Esophagus (tissue), 2 donors: ENCODE measurements around the gene ASPG. TPM values are rescaled to one million over a fixed set of nuclear protein-coding genes. Genes with fewer than 3 reads are reported as not detected.
"Not testable (repeated sequence)": the region's sequence is repeated elsewhere in the genome, so short reads cannot be mapped to it uniquely, and the experiment has no call there.

Source experiments
- H3K27ac ChIP-seq, 2 donors: one replicate each; pipeline ENCODE4 v1.5.1; 2013; ENCODE audit warnings: low read depth in 2 of 2, mild to moderate bottlenecking in 2 of 2, inconsistent platforms in 1 of 2, low read length in 1 of 2, moderate library complexity in 1 of 2
- H3K27me3 ChIP-seq, 2 donors: one replicate each; pipeline ENCODE4 v1.6.1; 2013; ENCODE audit warnings: low read length in 2 of 2, control low read depth in 1 of 2, mild to moderate bottlenecking in 1 of 2; ENCODE audit not compliant: insufficient read depth in 2 of 2, control insufficient read depth in 1 of 2
- H3K36me3 ChIP-seq, 2 donors: one replicate each; pipeline ENCODE4 v1.6.1; 2013; ENCODE audit warnings: low read length in 1 of 2; ENCODE audit not compliant: control insufficient read depth in 2 of 2, insufficient read depth in 2 of 2
- H3K4me1 ChIP-seq, 2 donors: one replicate each; pipeline ENCODE4 v1.6.1; 2013; ENCODE audit warnings: low read length in 1 of 2; ENCODE audit not compliant: control insufficient read depth in 2 of 2, insufficient read depth in 2 of 2
- H3K4me3 ChIP-seq, 2 donors: one replicate each; pipeline ENCODE4 v1.5.1; 2013; ENCODE audit warnings: low read length in 2 of 2, mild to moderate bottlenecking in 2 of 2, low read depth in 1 of 2, moderate library complexity in 1 of 2
- H3K9me3 ChIP-seq, 2 donors: one replicate each; pipeline ENCODE4 v1.6.1; 2013; ENCODE audit warnings: mild to moderate bottlenecking in 2 of 2, low read depth in 1 of 2, low read length in 1 of 2, moderate library complexity in 1 of 2; ENCODE audit not compliant: control insufficient read depth in 2 of 2, insufficient read depth in 1 of 2
- WGBS, 2 donors: extraction: QIAGEN DNeasy Blood & Tissue Kit; methylation state at CpG; one replicate each; pipeline ENCODE4 v1.1.7; 2013; 5-methylcytosine and 5-hydroxymethylcytosine counted together
- polyA plus RNA-seq, 2 donors: library from polyadenylated mRNA; stranded (reverse); fragments of 200-250 nt; gene quantifications; one replicate each; pipeline ENCODE4 v1.2.3, GENCODE V29; 2013
- donor health status: healthy with polysubstance abuse.
- donor health status: Bipolar disorder and iron deficiency.

ASPG gene
- polyA plus RNA-seq, 2 donors, result 50.4 to 86.4 TPM

DNA sequence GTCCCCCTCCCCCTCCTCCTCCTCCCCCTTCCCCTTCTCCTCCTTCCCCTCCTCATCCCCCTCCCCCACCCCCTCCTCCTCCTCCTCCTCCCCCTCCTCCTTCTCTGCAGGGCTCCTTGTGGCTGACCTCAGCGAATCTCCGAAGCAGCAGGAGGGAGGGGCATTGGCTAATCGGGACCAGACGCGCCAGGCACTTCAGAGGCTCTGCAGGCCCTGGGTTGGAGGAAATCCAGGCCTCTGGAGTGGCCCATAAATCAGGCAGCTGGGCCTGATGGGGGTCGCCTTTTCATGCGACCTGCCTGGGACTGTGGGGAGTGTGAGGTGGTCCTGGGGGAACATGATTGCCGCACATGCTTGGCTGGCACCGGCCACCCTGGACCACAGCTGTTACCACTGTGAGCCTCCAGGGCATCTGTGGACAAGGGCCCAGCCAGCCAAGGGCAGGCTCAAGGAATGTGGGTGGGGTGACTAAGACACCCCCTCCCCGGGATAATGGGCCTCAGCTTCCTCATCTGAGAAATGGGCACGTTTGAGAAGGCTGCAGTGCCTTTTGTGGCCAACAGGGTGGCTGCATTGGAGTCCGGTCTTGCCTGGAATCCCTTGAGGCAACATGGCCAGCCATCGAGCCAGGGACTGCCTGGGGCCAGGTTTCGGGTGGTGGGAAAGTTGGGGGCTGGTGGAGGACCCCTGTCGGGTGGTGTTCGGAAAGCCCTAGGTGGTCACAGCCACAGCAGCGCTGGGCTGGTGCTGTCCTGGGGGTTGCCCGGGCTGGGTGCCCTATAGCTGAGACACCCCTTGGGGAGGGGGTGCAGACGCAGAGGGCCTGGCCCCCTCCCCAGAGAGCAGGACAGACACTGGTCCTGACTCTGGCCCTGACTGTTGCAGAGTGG is 64.9 kb downstream of the ASPG start:
- H3K4me3 ChIP-seq, result no peak overlapping the region
- H3K4me1 ChIP-seq, result no peaks in the 10 kb centered on the region
- WGBS, 2 donors, result 49 to 56% methylated on average over 17 to 19 of the region's 19 CpGs
- no peak overlapping the region for H3K27ac ChIP-seq
- H3K27me3 ChIP-seq, result no peaks in the 10 kb centered on the region
- H3K9me3 ChIP-seq, result peaks cover 0 to 3% of the 10 kb centered on the region in 2 donors
- no peaks in the 10 kb centered on the region for H3K36me3 ChIP-seq

DNA sequence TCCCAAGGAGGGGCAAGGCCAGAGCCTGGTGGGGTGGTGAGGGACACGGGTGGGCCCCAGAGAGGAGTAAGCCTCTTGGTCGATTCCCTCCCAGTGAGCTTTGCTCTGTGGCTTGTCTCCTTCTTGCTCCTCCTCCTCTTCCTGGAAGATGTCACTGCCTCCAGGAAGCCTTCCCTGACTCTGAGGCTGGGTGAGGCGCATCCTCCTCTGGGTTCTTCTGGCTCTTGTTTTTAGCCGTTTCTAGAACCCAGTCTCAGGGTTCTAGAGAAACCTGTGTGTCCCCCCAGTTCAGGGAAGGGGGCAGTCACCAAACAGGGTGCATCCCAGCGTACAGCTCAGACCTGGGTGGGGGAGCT is 65.5 kb downstream of the ASPG start:
- Histone ChIP-seq H3K27me3 (no peaks in the 10 kb centered on the region), H3K27ac (no peak overlapping the region), H3K4me3 (no peak overlapping the region), H3K36me3 (no peaks in the 10 kb centered on the region), H3K9me3 (peaks cover 0 to 3% of the 10 kb centered on the region in 2 donors), H3K4me1 (no peaks in the 10 kb centered on the region)
- WGBS, 2 donors, result 71 to 83% methylated on average over 5 of the region's 5 CpGs

DNA sequence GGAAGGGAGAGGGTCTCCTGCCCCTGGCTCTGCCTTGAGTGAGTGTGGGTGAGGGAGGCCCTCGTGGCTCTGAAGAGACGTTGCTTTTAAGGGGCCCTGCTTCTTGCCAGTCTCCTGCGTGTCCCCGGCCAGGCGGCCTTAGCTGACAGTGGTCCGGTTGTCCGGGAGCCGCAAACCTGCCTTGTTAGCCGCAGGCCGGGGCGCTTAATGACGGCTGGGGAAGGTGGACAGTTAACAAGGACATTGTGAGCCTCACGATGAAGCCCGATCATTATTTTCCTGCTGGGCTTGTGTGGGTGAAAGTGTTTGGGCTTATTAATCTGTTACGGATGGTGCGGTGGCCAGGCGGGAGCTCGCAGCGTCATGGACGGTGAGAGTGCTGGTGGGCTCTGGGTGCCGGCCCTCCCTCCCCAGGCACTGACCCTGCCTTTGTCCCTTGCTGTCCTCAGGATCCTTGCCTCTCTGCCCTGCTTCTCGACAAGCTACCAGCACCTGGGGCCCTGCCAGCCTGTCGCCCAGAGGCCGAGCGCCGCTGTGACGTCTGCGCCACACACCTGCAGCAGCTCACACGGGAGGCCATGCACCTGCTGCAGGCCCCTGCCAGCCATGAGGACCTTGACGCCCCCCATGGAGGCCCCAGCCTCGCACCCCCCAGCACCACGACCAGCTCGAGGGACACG is 66.2 kb downstream of the ASPG start:
- Histone ChIP-seq H3K36me3 (no peaks in the 10 kb centered on the region), H3K4me3 (no peak overlapping the region), H3K27me3 (no peaks in the 10 kb centered on the region), H3K4me1 (no peaks in the 10 kb centered on the region), H3K9me3 (peaks cover 0 to 3% of the 10 kb centered on the region in 2 donors), H3K27ac (no peak overlapping the region)
- 83 to 90% methylated on average over 34 of the region's 34 CpGs for WGBS, 2 donors

- Histone ChIP-seq H3K4me3 (no peak overlapping the region), H3K27me3 (no peaks in the 10 kb centered on the region), H3K27ac (no peak overlapping the region), H3K9me3 (peaks cover 0 to 3% of the 10 kb centered on the region in 2 donors), H3K36me3 (no peaks in the 10 kb centered on the region), H3K4me1 (no peaks in the 10 kb centered on the region)
- WGBS, 2 donors, result 91 to 92% methylated on average over 14 of the region's 14 CpGs
Measured at GRCh38 chr14:104152246-104152575, 66.7 kb downstream of the ASPG start.

GRCh38 chr14:104152686-104153393 is 67.3 kb downstream of the ASPG start:
- WGBS, 2 donors, result 88% methylated on average over 21 of the region's 21 CpGs
- no peak overlapping the region for H3K4me3 ChIP-seq
- H3K27me3 ChIP-seq, result no peaks in the 10 kb centered on the region
- no peak overlapping the region for H3K27ac ChIP-seq
- H3K9me3 ChIP-seq, result peaks cover 0 to 3% of the 10 kb centered on the region in 2 donors
- no peaks in the 10 kb centered on the region for H3K4me1 ChIP-seq
- no peaks in the 10 kb centered on the region for H3K36me3 ChIP-seq

GRCh38 chr14:104153394-104153755 is 67.9 kb downstream of the ASPG start:
- not testable (repeated sequence) for H3K4me3 ChIP-seq, H3K27ac ChIP-seq, H3K9me3 ChIP-seq, H3K4me1 ChIP-seq, H3K36me3 ChIP-seq, H3K27me3 ChIP-seq
- WGBS, 2 donors, result 47 to 51% methylated on average over 7 of the region's 7 CpGs

GRCh38 chr14:104154246-104154645 is 68.7 kb downstream of the ASPG start:
- Histone ChIP-seq H3K27ac (no peak overlapping the region), H3K36me3 (no peaks in the 10 kb centered on the region), H3K9me3 (peaks cover 0 to 3% of the 10 kb centered on the region in 2 donors), H3K4me1 (no peaks in the 10 kb centered on the region), H3K4me3 (no peak overlapping the region), H3K27me3 (no peaks in the 10 kb centered on the region)
- 77 to 83% methylated on average over 7 to 15 of the region's 15 CpGs for WGBS, 2 donors

DNA sequence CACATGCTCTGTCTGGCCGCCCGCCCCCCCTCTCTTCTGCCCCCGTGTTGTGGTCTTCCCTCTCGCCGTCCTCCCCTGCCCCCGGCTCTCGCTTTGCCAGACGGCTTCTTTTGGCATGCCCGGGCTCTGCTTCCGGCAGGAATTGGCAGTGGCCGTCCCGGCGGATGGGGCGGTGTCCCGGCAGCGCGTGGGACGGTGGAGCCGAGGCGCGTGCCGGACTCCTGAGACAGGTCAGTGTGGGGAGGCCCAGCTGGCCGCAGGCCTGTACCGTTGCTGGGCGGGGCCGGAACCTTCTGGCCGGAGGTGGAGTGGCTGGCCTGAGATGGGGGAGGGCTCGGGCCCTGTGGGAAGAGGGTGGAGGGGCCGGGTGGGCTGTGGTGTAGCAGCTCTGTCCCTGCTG is 70.0 kb downstream of the ASPG start:
- WGBS, 2 donors, result 67 to 73% methylated on average over 29 of the region's 29 CpGs
- Histone ChIP-seq H3K9me3 (peaks cover 0 to 3% of the 10 kb centered on the region in 2 donors), H3K27ac (no peak overlapping the region), H3K4me3 (no peak overlapping the region), H3K36me3 (no peaks in the 10 kb centered on the region), H3K4me1 (no peaks in the 10 kb centered on the region), H3K27me3 (no peaks in the 10 kb centered on the region)

DNA sequence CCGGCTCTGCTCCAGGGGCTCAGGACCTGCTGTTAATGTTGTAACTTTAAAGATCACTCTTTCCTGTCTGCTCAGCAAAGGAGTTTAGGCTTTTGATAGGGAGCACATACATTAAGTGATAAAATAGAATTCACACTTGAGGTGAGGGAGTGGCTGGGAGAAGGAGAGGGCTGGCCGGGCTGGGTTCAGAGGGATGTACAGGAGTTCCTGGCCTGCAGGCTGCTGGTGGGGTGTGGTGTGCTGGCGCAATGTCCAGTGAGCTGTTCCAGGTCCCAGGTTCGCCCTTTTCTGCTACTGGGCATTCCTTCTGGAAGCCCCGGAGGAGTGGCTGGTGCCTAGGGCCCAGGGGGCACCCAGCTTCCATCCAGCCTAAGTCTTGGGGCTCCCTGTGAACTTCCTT is 70.6 kb downstream of the ASPG start:
- H3K9me3 ChIP-seq, result peaks cover 0 to 3% of the 10 kb centered on the region in 2 donors
- no peaks in the 10 kb centered on the region for H3K36me3 ChIP-seq
- 79 to 82% methylated on average over 5 of the region's 5 CpGs for WGBS, 2 donors
- no peaks in the 10 kb centered on the region for H3K4me1 ChIP-seq
- H3K27ac ChIP-seq, result no peak overlapping the region
- H3K27me3 ChIP-seq, result no peaks in the 10 kb centered on the region
- H3K4me3 ChIP-seq, result no peak overlapping the region
